SKM-1 treated with dmso at 0.1 percent for 144 hours (cell line): ENCODE measurements around the gene COL18A1.
"Not testable (repeated sequence)": the region's sequence is repeated elsewhere in the genome, so short reads cannot be mapped to it uniquely, and the experiment has no call there.

ENCODE experiments used
- DNase-seq: peaks from one replicate; lab custom pipeline; 2025; ENCODE audit not compliant: unreplicated experiment; lab: John Stamatoyannopoulos, UW

The COL18A1 gene

DNA sequence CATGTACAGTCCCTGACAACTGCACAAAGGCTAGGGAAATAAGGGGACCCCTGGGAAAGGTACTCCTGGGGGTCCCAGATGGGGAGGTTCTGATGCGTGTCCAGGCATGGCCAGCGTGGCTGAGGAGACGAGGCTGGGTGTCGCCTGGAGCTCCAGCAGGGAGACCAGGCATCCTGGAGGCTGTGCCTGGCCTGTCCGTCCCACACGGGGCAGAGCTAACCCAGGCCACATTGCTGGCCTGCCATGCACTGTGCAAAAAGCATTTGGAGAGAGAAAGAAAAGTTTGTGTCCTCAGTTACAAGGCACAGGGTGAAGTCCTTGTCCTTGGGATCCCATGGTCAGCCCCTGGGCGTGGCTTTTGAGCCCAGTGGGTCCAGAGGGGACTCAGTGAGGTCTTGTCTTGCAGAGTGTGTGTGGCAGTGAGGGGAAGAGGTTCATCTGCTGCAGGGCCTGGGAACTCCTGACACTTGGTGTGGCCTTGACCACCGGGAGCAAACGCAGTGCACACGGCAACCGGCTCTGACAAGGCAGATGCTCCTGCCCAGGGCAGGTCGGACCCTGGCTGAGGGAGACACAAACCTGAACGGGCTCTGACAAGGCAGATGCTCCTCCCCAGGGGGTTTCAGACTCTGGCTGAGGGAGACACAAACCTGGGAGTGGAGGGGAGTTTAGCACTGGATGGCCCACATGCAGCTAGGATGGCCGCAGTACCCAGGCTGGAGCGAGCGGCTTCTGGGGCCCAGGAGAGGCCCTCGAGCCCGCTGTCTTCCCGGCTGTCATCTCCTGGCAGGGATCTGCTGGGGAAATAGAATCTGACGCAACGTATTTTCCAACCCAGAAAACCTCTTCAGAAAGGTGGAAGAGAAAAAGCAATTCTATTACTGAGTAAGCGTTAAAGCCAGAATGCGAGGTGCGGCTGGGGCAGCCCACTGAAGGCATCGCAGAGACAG is 37.3 kb upstream of the COL18A1 start:
- no peak for DNase-seq

DNA sequence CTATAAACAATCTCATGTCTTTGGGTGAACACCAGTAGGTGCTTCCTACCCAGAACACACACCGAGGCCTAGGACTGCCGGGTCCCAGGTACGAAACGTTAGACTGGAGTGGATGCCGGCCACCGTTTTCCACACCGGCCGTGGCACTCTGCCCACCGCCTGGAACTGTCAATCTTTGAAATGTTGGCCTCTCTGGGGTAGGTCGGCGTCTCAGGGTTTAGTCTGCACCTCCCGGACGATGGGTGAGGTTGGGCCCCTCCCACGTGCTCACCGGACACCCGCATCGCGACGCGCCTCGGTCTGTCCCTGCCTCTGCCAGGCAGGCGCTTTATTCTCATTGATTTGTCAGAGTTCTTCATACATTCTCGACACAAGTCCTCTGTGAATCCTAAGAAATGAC is 35.9 kb upstream of the COL18A1 start:
- not testable (repeated sequence) for DNase-seq

DNA sequence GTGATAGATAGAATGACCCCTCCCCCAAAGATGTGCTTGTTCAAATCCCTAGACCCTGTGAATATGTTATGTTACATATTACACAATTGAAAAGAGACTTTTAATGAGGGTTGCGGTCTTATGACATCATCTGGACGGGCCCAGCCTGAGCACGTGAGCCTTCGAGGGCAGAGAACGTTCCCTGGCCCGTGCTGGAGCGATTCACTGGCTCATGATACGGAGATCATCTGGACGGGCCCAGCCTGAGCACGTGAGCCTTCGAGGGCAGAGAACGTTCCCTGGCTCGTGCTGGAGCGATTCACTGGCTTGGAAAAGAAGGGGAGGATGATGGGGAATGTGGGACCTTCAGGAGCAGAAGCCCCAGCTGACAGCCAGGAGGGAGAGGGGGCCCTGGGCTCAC is 34.4 kb upstream of the COL18A1 start:
- no peak for DNase-seq

DNA sequence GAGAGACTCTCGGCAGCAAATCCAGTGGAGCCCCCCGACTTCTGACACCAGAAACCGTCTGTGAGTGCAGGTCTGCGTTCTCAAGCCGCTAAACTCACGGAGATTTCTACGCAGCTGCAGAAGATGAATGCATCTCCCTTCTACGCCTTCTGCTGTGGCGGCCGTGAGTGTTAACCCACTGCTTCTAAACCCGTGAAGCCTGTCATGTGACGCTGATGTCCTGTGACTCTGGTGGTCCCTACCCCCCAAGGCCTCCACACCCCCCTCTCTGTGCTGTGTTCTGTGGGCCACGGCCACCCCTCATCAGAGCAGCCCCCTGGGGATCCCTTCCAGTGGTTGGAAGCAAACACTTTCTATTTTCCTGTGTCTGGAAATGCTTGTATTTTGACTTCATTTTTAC is 33.9 kb upstream of the COL18A1 start:
- DNase-seq: no peak

DNA sequence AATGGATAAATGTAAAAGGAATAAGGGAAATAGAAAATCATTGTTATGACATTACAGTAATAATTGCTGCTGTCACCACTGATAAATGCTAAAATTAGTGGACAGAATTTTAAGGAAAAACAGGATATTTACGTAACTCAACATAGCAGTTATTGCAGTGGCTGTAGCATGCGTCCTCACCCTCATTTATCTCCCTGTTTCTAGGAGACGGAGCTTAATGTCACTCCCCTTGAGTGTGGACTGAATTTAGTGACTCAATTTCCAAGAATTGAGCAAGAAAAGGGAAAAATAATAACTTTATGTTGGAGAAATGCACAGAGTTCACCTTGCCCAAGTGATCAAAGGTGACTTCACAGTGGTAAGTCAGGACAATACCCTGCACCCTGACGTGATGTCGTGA is 33.3 kb upstream of the COL18A1 start:
- DNase-seq: no peak

DNA sequence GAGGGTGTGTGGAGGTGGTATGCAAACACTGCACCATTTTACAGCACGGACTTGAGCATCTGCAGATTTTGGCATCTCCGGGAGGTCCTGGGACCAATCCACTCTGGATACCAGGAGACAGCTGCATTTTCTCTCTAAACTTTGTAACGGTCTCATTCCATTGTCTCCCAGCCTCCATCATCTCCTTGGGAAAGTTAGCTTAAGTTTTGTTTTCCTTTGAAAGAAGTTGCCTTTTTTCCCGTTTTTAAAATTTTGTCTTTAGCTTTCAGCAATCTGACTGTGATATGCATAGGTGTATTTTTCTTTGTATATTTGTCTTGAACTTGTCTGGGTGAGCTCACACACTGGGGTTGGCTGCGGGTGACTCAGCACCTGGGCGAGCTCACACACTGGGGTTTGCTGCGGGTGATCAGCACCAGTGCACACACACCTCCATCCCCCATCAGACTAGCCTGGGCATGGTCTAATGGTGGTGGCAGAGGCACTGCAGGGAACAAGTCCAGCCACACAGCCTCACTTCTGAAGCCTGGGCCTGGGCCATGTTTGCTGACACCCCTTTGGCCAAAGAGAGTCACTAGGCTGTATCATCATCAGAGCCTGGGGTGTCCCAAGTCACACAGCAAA is 32.1 kb upstream of the COL18A1 start:
- DNase-seq: no peak

DNA sequence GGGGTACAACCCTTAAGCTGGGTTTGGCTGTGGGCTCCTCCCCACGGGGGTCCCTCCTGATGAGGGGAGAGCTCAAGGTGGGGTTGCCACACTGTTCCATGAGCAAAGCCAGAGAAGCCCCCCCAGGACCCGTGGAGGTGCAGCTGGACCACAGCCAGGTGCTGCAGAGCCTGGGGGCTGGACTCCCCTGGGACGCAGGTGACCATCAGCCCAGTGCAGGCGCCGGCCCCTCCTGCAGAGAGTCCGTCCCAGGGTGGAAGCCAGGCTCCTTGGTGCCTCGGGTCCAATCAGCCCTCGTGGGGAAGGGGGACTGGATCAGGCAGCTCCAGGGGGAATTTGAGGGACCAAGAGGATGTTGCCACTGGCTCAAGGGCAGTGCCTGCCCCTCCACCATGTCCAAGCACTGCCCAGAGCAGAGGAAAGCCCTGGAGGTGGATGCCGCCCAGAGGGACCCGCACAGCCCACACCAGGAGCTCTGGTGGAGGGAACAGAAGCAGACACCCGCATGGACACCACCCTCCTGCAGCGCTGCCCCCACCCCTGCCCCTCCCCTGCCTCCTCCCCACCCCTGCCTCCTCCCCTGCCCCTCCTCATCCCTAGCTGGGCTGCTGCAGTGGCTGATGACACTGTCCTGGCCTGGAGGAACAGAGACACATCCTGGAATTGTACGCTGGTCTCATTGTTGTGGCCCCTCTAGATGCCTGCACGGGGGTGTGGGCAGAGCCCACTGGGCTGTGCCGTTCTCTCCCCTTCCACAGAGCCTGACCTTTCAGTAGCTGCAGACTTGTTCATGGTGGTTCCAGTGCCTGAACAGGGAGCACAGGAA is 30.8 kb upstream of the COL18A1 start:
- no peak for DNase-seq

DNA sequence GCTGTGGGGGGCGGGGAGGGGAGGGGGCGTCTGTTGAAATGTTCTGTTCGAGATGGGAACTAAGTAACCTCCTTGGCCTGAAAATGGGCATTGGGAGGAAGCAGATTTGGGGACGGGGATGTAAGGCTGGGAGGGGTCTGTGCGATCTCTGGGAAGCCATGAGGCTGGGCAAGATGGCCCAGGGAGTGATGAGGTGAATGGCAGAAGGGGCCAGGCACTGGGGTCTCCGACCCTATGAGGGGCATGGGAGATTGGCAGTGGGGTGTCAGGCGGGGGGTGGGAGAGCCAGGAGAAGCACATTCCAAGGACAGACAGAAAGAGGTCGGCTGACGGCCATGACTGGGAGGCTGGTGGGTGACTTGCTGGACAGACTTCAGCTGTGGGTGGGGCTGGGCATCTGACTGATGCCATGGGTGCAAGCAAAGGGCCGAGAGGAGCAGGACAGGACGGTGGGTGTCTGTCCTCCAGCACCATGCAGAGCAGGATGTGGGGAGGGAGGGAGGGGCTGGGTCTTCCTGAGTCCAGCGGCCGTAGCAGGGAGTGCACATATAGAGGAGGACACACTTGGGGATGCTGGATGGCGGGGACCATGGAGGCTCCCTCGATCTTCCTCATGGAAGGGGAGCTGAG is 30.0 kb upstream of the COL18A1 start:
- DNase-seq: no peak

DNA sequence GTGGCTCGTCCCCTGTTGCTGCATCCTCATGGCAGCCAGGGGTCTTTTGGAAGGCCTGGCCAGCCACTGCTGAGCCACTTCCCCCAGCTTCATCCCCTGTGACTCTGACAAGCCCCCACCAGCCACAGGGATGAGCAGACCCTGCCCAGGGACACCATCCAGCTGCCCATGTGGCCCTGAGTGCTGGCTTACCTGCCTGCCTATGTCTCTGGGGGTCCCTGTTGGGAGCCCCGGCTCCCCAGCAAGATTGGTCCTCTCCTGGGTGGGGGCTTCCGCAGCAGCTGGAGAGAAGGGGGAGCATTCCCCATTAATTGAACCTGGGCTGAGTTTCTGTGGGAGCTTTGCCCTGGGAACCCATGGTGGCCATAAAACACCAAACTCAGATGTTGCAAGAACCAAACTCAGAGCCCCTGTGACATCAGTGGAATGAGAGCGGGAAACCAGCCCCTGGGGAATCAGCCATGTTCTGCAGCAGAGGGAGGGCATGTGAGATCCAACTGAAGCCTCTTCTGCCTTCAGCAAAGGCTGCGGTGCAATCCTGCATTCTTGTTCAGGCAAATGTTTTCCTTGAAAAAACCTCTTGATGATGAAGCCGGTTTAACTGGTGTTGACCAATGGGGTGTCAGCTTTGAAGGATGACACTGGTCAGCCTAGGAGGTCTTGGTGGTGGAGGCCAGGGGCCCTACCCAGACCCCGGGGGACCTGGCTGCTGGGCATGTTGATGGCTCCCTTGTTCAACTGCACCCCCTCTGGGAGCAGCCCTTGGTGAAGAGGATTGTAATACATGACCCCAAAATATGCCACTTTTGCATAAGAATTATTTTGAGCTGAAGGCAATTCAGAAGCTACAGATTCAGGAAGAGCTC is 28.3 kb upstream of the COL18A1 start:
- no peak for DNase-seq

DNA sequence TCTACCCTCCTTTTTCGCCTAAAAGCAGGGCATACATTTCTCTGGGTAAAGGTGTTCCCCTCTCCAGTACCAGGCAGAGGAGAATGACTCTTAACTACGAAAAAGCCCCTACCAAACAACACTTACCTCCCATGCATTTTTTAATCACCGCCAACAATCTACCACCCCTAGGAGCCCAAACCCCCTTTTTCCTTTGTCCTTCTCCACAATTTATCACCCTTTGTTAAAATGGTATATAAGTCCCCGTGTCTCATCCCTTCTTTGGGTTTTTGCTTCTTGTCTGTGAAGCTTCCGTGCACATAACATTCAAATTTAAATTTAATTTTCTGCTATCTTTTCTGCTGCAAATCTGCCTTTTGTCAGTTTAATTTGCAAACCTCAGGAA is 27.6 kb upstream of the COL18A1 start:
- DNase-seq: no peak

DNA sequence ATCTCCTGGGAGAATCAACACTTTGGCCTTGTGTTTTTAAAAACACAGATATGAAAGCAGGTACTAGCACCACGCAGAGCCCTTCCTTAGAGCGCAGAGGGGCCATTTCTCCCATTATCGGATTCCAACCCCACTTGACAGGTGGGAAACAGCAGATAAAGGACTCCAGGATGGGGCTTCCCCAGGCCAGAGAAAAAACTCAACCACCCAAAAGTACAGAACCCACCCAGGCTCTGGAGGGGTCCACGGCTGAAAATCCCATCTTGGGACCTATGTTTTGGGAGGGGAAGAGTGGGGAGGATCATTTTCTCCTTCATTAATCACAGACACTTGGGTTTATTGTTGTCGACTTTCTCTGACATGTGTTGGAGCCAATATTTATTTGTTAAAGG is 27.1 kb upstream of the COL18A1 start:
- no peak for DNase-seq

DNA sequence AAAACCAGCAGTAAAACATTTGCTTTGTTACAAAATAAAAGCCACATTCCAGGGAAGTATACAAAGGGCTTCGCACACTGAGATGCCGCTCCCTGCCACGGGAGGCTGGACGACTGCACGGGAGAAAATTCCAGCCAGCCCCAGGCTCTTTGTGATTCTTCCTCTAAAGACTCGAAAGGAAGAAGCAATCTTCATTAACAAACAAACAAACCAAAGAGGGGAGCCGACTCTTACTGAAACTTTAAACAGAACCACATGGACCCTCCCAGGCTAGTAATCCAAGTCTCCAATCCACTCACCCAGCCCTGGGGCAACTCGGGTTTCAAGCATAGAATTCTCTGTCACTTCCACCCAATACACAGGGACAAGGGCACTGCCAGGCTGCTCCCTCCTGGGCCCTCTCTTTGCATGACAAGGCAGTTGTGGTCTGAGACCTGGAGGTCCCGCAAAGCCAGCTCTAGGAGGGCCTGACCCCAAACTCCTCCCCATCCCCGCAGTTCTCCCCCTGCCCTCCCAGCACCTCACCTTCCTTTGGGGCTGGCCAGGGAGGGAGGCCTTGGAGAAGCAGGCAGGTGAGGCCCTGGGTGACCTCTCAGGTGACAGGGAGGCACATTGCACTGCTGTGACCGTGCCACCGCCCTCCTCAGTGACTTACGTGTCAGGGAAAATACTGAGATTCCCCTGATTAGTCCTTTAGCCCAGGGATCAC is 26.6 kb upstream of the COL18A1 start:
- no peak for DNase-seq

DNA sequence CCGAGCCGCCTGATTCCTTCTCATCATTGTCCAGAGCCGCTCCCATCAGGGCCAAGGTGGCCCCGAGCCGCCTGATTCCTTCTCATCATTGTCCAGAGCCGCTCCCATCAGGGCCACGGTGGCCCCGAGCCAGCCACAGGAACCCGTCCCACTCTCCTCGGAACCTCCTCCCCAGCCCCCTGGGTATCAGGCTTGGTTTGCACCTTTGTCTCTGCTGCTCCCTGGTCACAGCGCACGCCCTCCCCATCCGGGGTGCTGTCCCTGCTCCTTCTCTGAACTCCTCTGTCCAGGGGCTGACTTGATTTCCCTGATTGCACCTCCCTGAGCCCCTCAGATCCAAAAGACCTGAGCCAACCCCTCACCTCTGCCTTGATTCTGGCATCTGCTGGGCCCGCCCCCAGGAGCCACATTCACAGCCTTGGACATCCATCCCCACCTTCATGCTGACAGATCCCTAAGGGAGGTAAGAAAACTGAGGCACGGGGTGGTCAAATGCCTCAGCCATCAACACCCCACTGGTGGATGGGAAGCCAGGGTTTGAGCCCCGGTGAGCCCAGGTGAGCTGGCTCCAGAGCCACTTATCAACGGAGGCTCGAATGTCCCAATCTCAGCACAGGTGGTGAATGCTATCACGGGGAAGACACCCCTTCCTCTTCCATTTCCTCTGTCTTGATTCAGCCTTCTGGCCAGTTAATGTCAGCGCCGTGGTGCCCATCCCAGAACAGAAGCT is 25.6 kb upstream of the COL18A1 start:
- no peak for DNase-seq

DNA sequence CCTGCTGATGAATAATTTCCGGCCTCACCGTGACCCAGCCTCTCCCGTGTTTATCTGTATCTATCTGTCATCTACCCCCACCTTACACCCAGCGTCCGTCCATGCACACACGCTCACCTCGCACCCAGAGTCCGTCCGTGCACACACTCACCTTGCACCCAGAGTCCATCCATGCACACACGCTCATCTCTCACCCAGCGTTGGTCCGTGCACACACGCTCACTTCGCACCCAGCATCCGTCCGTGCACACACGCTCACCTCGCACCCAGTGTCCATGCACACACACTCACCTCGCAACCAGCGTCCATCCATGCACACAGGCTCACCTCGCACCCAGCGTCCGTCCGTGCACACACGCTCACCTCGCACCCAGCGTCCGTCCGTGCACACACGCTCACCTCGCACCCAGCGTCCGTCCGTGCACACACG is 25.0 kb upstream of the COL18A1 start:
- no peak for DNase-seq

DNA sequence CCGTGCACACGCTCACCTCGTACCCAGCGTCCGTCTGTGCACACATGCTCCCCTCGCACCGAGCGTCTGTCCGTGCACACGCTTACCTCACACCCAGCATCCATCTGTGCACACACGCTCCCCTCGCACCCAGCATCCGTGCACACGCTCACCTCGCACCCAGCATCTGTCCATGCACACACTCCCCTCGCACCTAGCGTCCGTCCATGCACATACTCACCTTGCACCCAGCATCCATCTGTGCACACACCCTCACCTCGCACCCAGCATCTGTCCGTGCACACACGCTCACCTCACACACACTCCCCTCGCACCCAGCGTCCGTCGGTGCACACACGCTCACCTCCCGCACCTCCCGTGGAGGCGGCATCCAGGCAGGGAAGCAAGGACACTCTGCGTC is 24.4 kb upstream of the COL18A1 start:
- no peak for DNase-seq

DNA sequence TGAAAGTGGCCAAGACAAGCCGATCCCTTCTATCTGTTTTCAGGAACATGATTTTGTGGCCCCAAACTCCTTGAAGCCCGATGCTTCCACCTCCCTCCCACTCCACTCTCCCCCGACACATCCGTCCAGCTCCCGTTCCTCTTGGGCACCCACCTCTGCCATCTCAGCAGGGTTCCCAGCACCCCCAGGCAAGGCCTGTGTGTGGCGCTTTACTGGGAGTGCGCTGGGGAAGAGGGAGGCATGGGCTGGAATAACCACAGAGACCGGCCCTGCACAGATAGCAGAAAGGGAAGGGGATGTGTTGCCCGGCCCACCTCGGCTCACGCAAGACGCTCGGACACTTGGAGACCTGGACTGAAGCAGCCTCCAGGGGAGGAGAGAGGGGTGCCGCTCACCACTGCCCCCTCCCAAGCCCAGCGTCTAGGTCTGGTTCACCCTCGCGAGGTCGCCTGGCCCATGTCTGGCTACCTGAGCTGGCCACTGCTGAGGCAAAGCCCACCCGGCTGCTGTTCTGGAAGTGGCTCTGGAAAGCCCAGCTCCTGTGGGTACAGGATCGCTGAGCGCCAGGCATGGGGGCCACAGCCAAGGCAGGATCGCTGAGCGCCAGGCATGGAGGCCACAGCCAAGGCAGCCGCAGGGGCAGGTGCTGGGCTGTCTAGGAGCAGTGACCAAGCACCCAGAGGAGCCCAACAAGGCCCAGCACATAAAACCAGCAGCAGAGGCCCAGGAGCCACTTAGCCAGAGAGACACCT is 23.8 kb upstream of the COL18A1 start:
- DNase-seq: no peak

DNA sequence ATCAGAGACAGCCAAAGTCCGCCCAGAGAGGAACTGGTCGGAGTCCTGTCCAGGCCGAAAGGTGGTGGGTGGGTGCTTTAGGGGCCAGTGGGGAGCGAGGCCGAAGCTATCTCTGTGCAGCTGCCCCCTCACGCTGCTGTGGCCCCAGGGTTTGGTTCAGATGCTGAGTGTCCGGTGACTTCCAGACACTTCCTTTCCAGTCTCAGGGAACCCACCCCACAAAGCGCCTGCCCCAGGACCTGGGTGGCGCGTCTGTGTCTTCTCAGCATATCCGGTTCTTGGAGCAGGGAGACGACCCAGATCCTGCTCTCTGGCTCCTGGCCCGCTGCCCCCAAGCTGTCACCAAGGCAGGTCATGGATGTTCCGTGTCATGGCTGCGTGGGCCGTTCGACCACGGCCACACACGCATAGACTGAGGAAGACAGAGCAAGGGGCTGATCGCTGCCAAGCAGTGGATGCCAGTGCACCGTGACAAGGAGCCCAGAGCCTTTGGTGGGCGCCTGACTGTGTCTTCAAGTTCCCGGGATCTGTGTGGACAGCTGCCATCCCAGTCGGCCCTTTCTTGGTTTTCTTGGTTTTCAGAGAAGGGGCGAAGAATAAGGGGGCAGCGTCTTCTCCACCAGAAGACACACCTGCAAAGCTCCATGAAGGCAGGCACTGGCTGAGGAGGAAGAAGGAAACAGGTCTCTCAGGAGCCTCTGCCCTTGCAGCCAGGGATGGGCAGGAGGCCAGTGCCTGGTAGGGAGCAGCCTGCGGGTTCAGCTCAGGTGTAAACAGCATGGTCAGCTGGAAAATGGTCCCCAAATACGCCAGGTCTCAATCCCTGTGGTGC is 22.9 kb upstream of the COL18A1 start:
- no peak for DNase-seq

DNA sequence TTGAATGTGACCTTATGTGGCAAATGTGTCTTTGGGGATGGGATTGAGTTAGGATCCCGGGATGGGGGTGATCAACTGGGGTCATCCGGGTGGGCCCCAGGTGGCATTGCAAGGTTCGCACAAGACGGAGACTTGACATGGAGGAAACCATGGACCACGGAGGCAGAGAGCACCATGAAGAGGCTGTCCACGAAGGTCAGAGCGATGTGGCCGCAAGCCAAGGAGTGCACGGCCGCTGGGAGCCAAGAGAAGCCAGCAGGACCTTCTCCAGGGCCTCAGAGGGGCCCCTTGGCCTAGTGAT is 22.3 kb upstream of the COL18A1 start:
- no peak for DNase-seq
